HepG2 (cell line): ENCODE measurements around the gene IST1. TPM values are rescaled to one million over a fixed set of nuclear protein-coding genes. Genes with fewer than 3 reads are reported as not detected.

Experiments
- ARNT2 ChIP-seq: sonication (generic); formaldehyde crosslinking; IDR thresholded peaks from 2 replicates; pipeline ENCODE4 v1.8.0; 2022; ENCODE audit warnings: mild to moderate bottlenecking, low read depth, missing genetic modification reagents, moderate library complexity
- ATF7-NPFF ChIP-seq: sonication (generic); formaldehyde crosslinking; IDR thresholded peaks from 2 replicates; pipeline ENCODE4 v1.8.1; 2023; ENCODE audit warnings: mild to moderate bottlenecking, low read depth, missing genetic modification reagents, moderate library complexity
- ETS1 ChIP-seq: sonication (generic); formaldehyde crosslinking; IDR thresholded peaks from 2 replicates; pipeline ENCODE4 v1.4.0; 2020; ENCODE audit warnings: missing genetic modification reagents
- FOXC1 ChIP-seq: sonication (generic); formaldehyde crosslinking; IDR thresholded peaks from 2 replicates; pipeline ENCODE4 v1.8.0; 2022; ENCODE audit warnings: mild to moderate bottlenecking, missing genetic modification reagents, borderline replicate concordance
- FOXK2 ChIP-seq: fragments of 450-650 bp; IDR thresholded peaks from 2 replicates; pipeline ENCODE4 v1.6.1; 2016
- HMGA1 ChIP-seq: sonication (generic); formaldehyde crosslinking; conservative IDR thresholded peaks from 2 replicates; pipeline ENCODE4 v1.4.0; 2020; ENCODE audit warnings: missing genetic modification reagents
- MBD4 ChIP-seq: IDR thresholded peaks from 2 replicates; pipeline ENCODE4 v1.6.1; 2012; ENCODE audit warnings: low read length, inconsistent platforms, borderline replicate concordance
- MEF2D ChIP-seq: sonication (generic); formaldehyde crosslinking; IDR thresholded peaks from 2 replicates; pipeline ENCODE4 v1.5.1; 2020; ENCODE audit warnings: mild to moderate bottlenecking, missing genetic modification reagents
- MEIS2 ChIP-seq: sonication (generic); formaldehyde crosslinking; IDR thresholded peaks from 2 replicates; pipeline ENCODE4 v1.9.0; 2021; ENCODE audit warnings: mild to moderate bottlenecking, missing genetic modification reagents
- MXD4 ChIP-seq: IDR thresholded peaks from 2 replicates; pipeline ENCODE4 v1.6.1; 2016; ENCODE audit warnings: mild to moderate bottlenecking, missing biosample characterization, missing genetic modification reagents
- PTBP1 ChIP-seq: fragments of 200-400 bp; formaldehyde crosslinking; IDR thresholded peaks from 2 replicates; pipeline ENCODE4 v1.6.1; 2018; ENCODE audit warnings: low read length, low read depth; ENCODE audit not compliant: poor library complexity, severe bottlenecking
- RNF219 ChIP-seq: sonication (generic); formaldehyde crosslinking; IDR thresholded peaks from 2 replicates; pipeline ENCODE4 v1.5.0; 2020; ENCODE audit warnings: mild to moderate bottlenecking, missing genetic modification reagents
- ZNF205 ChIP-seq: IDR thresholded peaks from 2 replicates; pipeline ENCODE4 v1.6.1; 2018; ENCODE audit warnings: missing biosample characterization, missing genetic modification reagents
- ZNF432 ChIP-seq: sonication (generic); formaldehyde crosslinking; IDR thresholded peaks from 2 replicates; pipeline ENCODE4 v1.5.0; 2020; ENCODE audit warnings: missing genetic modification reagents, mild to moderate bottlenecking, borderline replicate concordance
- polyA plus RNA-seq, 8 experiments: library from polyadenylated mRNA; depleted of rRNA in 3 of 8; stranded (reverse) in 7 of 8; unstranded in 1 of 8; fragments of >200 nt; fragmentation: Illumina TruSeq in 4 of 8; extraction: Trizol in 4 of 8; gene quantifications; 2 replicates each; pipeline versions ENCODE4 v1.2.1 to v1.2.3, GENCODE V29; 2011 to 2016; ENCODE audit warnings: low read depth in 4 of 8, missing spikeins in 1 of 8, mixed read lengths in 1 of 8; ENCODE audit not compliant: insufficient read depth in 1 of 8
- total RNA-seq, 5 experiments: library from RNA; depleted of rRNA; stranded (reverse); fragments of >200 nt; fragmentation: Illumina TruSeq; extraction: Trizol; gene quantifications; 2 replicates each; pipeline ENCODE4 v1.2.3, GENCODE V29; 2016; ENCODE audit warnings: low read depth in 1 of 5
- TF ChIP-seq, protein P1 (sequence below): sonication (generic); formaldehyde crosslinking; IDR thresholded peaks from one replicate; pipeline ENCODE4 v1.5.1; 2020; ENCODE audit warnings: mild to moderate bottlenecking, missing genetic modification reagents; ENCODE audit errors: not compliant biosample characterization
- TF ChIP-seq, protein P2 (sequence below): sonication (generic); formaldehyde crosslinking; IDR thresholded peaks from 2 replicates; pipeline ENCODE4 v1.4.0; 2020; ENCODE audit warnings: missing genetic modification reagents

IST1 gene
- total and polyA plus RNA-seq, 2 of the 13 experiments (the other 11 are each of a cell fraction or from before 2014, with no cell fraction given), result 346 to 415 TPM

DNA sequence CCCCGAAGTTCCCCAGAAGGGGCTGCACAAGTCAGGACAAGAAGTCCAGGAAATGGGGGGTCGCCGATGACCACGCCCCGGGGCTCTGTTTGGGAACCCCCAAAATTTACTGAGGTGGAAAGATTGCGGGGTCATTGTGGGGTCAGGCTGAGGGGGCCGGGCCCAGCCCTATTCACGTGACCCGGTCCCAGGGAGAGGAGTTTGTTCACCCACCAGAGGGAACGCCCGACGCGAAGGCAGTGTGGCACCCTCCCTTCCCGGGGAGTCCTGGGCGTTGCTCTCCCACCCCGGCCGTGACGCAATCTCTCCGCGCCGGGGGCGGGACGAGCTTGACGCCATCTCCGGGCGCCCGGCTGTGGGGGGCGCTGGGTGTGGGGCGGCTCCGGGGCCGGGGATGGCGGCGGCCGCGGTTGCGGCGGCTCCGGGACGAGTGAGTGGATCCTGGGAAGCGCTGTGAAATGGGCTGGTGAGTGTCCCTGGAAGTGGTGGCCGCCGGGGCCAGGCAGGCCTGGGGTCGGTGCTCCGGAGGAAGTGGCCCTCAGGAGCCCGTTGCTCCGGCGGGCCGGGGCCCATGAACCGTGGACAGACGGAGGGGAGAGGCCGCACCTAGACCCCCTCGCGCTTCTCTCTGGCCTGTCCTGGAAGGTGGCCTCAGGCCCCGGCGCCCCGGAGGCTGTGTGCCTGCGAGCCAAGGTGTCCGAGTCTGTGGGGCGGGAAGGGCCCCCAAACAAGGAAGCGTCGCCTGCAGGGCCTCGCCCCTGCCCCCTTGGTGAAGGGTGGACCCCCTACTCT lies 49.5 kb upstream of the IST1 start, which contains the start of gene ATXN1L (continued):
- TF ChIP-seq, protein P1, sequence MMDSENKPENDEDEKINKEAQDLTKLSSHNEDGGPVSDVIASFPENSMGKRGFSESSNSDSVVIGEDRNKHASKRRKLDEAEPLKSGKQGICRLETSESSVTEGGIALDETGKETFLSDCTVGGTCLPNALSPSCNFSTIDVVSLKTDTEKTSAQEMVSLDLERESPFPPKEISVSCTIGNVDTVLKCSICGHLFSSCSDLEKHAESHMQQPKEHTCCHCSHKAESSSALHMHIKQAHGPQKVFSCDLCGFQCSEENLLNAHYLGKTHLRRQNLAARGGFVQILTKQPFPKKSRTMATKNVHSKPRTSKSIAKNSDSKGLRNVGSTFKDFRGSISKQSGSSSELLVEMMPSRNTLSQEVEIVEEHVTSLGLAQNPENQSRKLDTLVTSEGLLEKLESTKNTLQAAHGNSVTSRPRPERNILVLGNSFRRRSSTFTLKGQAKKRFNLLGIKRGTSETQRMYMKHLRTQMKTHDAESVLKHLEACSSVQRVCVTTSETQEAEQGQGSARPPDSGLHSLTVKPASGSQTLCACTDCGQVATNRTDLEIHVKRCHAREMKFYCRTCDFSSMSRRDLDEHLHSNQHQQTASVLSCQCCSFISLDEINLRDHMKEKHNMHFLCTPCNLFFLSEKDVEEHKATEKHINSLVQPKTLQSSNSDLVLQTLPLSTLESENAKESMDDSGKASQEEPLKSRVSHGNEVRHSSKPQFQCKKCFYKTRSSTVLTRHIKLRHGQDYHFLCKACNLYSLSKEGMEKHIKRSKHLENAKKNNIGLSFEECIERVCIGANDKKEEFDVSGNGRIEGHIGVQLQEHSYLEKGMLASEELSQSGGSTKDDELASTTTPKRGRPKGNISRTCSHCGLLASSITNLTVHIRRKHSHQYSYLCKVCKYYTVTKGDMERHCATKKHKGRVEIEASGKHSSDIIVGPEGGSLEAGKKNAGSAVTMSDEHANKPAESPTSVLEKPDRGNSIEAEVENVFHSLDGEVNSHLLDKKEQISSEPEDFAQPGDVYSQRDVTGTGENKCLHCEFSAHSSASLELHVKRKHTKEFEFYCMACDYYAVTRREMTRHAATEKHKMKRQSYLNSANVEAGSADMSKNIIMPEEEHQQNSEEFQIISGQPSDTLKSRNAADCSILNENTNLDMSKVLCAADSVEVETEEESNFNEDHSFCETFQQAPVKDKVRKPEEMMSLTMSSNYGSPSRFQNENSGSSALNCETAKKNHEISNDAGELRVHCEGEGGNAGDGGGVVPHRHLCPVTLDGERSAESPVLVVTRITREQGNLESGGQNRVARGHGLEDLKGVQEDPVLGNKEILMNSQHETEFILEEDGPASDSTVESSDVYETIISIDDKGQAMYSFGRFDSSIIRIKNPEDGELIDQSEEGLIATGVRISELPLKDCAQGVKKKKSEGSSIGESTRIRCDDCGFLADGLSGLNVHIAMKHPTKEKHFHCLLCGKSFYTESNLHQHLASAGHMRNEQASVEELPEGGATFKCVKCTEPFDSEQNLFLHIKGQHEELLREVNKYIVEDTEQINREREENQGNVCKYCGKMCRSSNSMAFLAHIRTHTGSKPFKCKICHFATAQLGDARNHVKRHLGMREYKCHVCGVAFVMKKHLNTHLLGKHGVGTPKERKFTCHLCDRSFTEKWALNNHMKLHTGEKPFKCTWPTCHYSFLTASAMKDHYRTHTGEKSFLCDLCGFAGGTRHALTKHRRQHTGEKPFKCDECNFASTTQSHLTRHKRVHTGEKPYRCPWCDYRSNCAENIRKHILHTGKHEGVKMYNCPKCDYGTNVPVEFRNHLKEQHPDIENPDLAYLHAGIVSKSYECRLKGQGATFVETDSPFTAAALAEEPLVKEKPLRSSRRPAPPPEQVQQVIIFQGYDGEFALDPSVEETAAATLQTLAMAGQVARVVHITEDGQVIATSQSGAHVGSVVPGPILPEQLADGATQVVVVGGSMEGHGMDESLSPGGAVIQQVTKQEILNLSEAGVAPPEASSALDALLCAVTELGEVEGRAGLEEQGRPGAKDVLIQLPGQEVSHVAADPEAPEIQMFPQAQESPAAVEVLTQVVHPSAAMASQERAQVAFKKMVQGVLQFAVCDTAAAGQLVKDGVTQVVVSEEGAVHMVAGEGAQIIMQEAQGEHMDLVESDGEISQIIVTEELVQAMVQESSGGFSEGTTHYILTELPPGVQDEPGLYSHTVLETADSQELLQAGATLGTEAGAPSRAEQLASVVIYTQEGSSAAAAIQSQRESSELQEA (CRISPR knock-in tag), result no peak
- TF ChIP-seq FOXK2 (0 out of 2 replicates have a peak, but pooled peaks have one; percentile 27), FOXC1 (CRISPR knock-in tag) (no peak; the same call in 1 of the 2 replicates), MXD4 (CRISPR knock-in tag) (peak; percentile 87), PTBP1 (no peak), ETS1 (CRISPR knock-in tag) (0 out of 2 replicates have a peak, but pooled peaks have one; percentile 50), MEF2D (CRISPR knock-in tag) (no peak), ZNF205 (CRISPR knock-in tag) (peak; percentile 73; the same call in 1 of the 2 replicates), HMGA1 (CRISPR knock-in tag) (no peak), MEIS2 (CRISPR knock-in tag) (peak; percentile 86; the same call in 1 of the 2 replicates), RNF219 (CRISPR knock-in tag) (peak; percentile 60; the same call in 1 of the 2 replicates), MBD4 (no peak), ZNF432 (CRISPR knock-in tag) (no peak), ARNT2 (CRISPR knock-in tag) (peak; percentile 73), ATF7-NPFF (peak; percentile 71)
- TF ChIP-seq, protein P2, sequence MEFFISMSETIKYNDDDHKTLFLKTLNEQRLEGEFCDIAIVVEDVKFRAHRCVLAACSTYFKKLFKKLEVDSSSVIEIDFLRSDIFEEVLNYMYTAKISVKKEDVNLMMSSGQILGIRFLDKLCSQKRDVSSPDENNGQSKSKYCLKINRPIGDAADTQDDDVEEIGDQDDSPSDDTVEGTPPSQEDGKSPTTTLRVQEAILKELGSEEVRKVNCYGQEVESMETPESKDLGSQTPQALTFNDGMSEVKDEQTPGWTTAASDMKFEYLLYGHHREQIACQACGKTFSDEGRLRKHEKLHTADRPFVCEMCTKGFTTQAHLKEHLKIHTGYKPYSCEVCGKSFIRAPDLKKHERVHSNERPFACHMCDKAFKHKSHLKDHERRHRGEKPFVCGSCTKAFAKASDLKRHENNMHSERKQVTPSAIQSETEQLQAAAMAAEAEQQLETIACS (CRISPR knock-in tag), result peak; percentile 35; the same call in 1 of the 2 replicates
